ENCODE results near the gene TMEM72. TPM values are rescaled to one million over a fixed set of nuclear protein-coding genes. Genes with fewer than 3 reads are reported as not detected.

Gene TMEM72
- total RNA-seq, 1 donor from 2014 or later = not detected

GRCh38 chr10:44958898-44959246 is 47.7 kb downstream of the TMEM72 start:
- Histone ChIP-seq H3K27ac (no peak overlapping the region), H3K36me3 (no peaks in the 10 kb centered on the region), H3K9ac (peak overlapping the region; percentile 47), H3K27me3 (peaks cover 16% of the 10 kb centered on the region), H3K4me3 (peak overlapping the region; percentile 75), H2AFZ (replicated peaks) (peak overlapping the region; percentile 86), H3K4me2 (peak overlapping the region; percentile 97), H3K9me3 (ENCODE audit: low read depth) (no peaks in the 10 kb centered on the region), H3K79me2 (ENCODE audit: low read depth) (peaks cover 14% of the 10 kb centered on the region), H3K4me1 (peaks cover 34% of the 10 kb centered on the region), H3F3A (ENCODE audit: low read depth) (peaks cover 11% of the 10 kb centered on the region), H4K20me1 (ENCODE audit: low read depth) (no peaks in the 10 kb centered on the region)
- DNase-seq (ENCODE audit: low spot score) = no peak
- Mint-ChIP-seq H3K4me3 (peak overlapping the region; percentile 86), H3K9me3 (no peaks in the 10 kb centered on the region), H3K36me3 (peaks cover 7% of the 10 kb centered on the region), H3K4me1 (peaks cover 54% of the 10 kb centered on the region), H3K27me3 (ENCODE audit: insufficient read depth, low read depth) (no peaks in the 10 kb centered on the region), H3K27ac (peak overlapping the region; percentile 14)
- TF ChIP-seq EZH2 (IDR thresholded peaks at IDR 0.05) = no peak
- TF ChIP-seq EZH2phosphoT487 (IDR thresholded peaks at IDR 0.05) = no peak
- TF ChIP-seq, protein P1, sequence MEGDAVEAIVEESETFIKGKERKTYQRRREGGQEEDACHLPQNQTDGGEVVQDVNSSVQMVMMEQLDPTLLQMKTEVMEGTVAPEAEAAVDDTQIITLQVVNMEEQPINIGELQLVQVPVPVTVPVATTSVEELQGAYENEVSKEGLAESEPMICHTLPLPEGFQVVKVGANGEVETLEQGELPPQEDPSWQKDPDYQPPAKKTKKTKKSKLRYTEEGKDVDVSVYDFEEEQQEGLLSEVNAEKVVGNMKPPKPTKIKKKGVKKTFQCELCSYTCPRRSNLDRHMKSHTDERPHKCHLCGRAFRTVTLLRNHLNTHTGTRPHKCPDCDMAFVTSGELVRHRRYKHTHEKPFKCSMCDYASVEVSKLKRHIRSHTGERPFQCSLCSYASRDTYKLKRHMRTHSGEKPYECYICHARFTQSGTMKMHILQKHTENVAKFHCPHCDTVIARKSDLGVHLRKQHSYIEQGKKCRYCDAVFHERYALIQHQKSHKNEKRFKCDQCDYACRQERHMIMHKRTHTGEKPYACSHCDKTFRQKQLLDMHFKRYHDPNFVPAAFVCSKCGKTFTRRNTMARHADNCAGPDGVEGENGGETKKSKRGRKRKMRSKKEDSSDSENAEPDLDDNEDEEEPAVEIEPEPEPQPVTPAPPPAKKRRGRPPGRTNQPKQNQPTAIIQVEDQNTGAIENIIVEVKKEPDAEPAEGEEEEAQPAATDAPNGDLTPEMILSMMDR (IDR thresholded peaks at IDR 0.05) = no peak

DNA sequence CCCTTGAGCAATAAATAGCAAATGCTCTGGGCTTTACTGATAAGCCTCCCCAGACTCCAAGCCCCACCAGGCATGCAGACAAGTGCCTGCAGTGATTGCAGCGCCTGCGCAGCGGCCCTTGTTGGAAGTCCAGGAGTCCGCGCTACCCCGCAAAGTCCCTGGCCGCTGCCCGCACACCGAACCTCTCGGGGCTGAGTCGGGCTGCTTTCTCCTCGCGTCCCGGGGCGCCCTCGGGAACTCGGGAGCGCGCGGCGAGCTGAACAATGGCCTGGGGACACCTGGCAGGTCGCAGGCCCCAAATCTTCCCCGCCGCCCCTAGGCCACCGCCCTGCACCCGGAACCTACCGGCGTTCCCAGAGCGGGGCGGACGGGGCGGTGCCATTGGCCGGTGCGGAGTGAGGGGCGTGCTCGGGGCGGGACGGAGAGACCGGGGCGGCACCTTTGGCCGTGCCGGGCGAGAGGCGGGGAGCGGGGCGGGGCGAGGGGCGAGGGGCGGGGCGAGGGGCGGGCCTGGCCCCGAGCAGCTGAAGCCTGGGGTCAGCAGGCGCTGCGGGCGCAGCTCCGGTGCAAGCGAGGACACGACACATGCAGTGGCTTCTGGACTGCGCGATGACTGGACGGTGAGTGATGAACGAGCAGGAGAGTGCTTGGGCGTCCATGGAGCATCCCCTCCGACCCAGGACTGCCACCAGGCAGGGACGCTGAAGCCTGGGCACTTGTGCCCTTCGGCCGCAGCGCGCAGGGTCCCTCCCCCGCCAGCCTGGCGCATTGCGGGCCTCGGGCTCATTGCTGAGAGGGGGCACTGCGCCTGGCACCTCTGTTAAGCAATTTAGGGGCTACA is 48.3 kb downstream of the TMEM72 start, which contains the start of gene RASSF4:
TSS of gene RASSF4 (plus strand) at position 556 of the 841 bp plus-strand sequence. CDS start 10,401 bp downstream, outside the sequence.
- H3K27ac ChIP-seq = peak within 1 kb of the TSS; percentile 6
- no peaks in the 10 kb centered on the region for H3K36me3 ChIP-seq
- Mint-ChIP-seq H3K27ac (peak within 1 kb of the TSS; percentile 14), H3K4me1 (peaks cover 60% of the 10 kb centered on the region), H3K27me3 (ENCODE audit: insufficient read depth, low read depth) (no peaks in the 10 kb centered on the region), H3K36me3 (peaks cover 7% of the 10 kb centered on the region), H3K4me3 (peak within 1 kb of the TSS; percentile 86), H3K9me3 (no peaks in the 10 kb centered on the region)
- H3K4me2 ChIP-seq = peak within 1 kb of the TSS; percentile 97
- peaks cover 14% of the 10 kb centered on the region for H3K79me2 ChIP-seq (ENCODE audit: low read depth)
- no peaks in the 10 kb centered on the region for H4K20me1 ChIP-seq (ENCODE audit: low read depth)
- peaks cover 17% of the 10 kb centered on the region for H3F3A ChIP-seq (ENCODE audit: low read depth)
- H3K9me3 ChIP-seq (ENCODE audit: low read depth) = no peaks in the 10 kb centered on the region
- H3K4me3 ChIP-seq = peak within 1 kb of the TSS; percentile 75
- H3K27me3 ChIP-seq = peaks cover 16% of the 10 kb centered on the region
- peak within 1 kb of the TSS; percentile 86 for H2AFZ ChIP-seq (replicated peaks)
- no peak for TF ChIP-seq EZH2 (IDR thresholded peaks at IDR 0.05)
- DNase-seq (ENCODE audit: low spot score) = peak; percentile 96
- peaks cover 40% of the 10 kb centered on the region for H3K4me1 ChIP-seq
- H3K9ac ChIP-seq = peak within 1 kb of the TSS; percentile 47

DNA sequence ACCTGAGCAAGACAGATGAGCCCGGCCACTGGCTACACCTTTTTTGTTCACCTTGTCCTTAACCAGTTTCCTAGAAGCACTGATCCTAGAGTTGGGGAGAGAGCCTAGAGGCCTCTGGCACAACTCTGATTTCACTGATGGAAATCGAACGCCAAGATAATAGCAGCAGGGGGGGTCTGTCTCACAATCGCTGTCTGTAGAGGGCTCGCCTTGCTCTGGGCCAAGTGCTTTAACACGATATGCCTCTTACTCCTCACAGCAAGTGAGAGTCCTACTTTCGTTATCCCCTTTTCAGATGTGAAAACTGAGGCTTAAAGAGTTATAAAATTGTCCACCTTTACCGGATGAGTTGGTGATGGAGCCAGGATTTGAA is 48.9 kb downstream of the TMEM72 start:
- H3K36me3 Mint-ChIP-seq = peaks cover 7% of the 10 kb centered on the region
- peak overlapping the region; percentile 86 for H3K4me3 Mint-ChIP-seq
- peak; percentile 46 for DNase-seq (ENCODE audit: low spot score)
- Histone ChIP-seq H3K27me3 (peaks cover 16% of the 10 kb centered on the region), H3K4me1 (peaks cover 46% of the 10 kb centered on the region), H3K4me3 (peak overlapping the region; percentile 75), H3K4me2 (peak overlapping the region; percentile 60), H4K20me1 (ENCODE audit: low read depth) (no peaks in the 10 kb centered on the region), H3K9me3 (ENCODE audit: low read depth) (no peaks in the 10 kb centered on the region), H2AFZ (replicated peaks) (no peak overlapping the region), H3K79me2 (ENCODE audit: low read depth) (peaks cover 14% of the 10 kb centered on the region), H3F3A (ENCODE audit: low read depth) (peaks cover 22% of the 10 kb centered on the region), H3K27ac (no peak overlapping the region), H3K36me3 (no peaks in the 10 kb centered on the region), H3K9ac (no peak overlapping the region)
- H3K4me1 Mint-ChIP-seq = peaks cover 66% of the 10 kb centered on the region
- no peaks in the 10 kb centered on the region for H3K27me3 Mint-ChIP-seq (ENCODE audit: insufficient read depth, low read depth)
- TF ChIP-seq EZH2phosphoT487 (IDR thresholded peaks at IDR 0.05) (no peak), EZH2 (IDR thresholded peaks at IDR 0.05) (no peak)
- TF ChIP-seq, protein P1 (IDR thresholded peaks at IDR 0.05) = no peak
- H3K27ac Mint-ChIP-seq = no peak overlapping the region
- H3K9me3 Mint-ChIP-seq = no peaks in the 10 kb centered on the region
